Nephron progenitor cell (in vitro differentiated cells): ENCODE results near the gene ZDHHC7.

ENCODE experiments used
- DNase-seq: peaks from one replicate; pipeline ENCODE4 v3.0.0; 2021
- H3K27ac Mint-ChIP-seq: 2 replicates; pipeline ENCODE4 v1.8.0; 2021; ENCODE audit warnings: mild to moderate bottlenecking, moderate library complexity, mixed read lengths
- H3K27me3 Mint-ChIP-seq: 2 replicates; pipeline ENCODE4 v1.8.0; 2021; ENCODE audit warnings: mild to moderate bottlenecking, low read depth, mixed read lengths; ENCODE audit not compliant: poor library complexity
- H3K36me3 Mint-ChIP-seq: 2 replicates; pipeline ENCODE4 v1.8.0; 2021; ENCODE audit warnings: low read depth, mixed read lengths
- H3K4me1 Mint-ChIP-seq: 2 replicates; pipeline ENCODE4 v1.8.0; 2021; ENCODE audit warnings: mixed read lengths
- H3K4me3 Mint-ChIP-seq: 2 replicates; pipeline ENCODE4 v1.8.0; 2021; ENCODE audit warnings: mild to moderate bottlenecking, moderate library complexity, mixed read lengths
- H3K9me3 Mint-ChIP-seq: 2 replicates; pipeline ENCODE4 v1.8.0; 2021; ENCODE audit warnings: mild to moderate bottlenecking, moderate library complexity, mixed read lengths
- TF ChIP-seq, protein P1 (sequence below): fragments of 200-600 bp; sonication (generic); IDR thresholded peaks from 2 replicates; pipeline ENCODE4 v1.5.0; 2021; ENCODE audit warnings: antibody characterized with exemption

Gene ZDHHC7

DNA sequence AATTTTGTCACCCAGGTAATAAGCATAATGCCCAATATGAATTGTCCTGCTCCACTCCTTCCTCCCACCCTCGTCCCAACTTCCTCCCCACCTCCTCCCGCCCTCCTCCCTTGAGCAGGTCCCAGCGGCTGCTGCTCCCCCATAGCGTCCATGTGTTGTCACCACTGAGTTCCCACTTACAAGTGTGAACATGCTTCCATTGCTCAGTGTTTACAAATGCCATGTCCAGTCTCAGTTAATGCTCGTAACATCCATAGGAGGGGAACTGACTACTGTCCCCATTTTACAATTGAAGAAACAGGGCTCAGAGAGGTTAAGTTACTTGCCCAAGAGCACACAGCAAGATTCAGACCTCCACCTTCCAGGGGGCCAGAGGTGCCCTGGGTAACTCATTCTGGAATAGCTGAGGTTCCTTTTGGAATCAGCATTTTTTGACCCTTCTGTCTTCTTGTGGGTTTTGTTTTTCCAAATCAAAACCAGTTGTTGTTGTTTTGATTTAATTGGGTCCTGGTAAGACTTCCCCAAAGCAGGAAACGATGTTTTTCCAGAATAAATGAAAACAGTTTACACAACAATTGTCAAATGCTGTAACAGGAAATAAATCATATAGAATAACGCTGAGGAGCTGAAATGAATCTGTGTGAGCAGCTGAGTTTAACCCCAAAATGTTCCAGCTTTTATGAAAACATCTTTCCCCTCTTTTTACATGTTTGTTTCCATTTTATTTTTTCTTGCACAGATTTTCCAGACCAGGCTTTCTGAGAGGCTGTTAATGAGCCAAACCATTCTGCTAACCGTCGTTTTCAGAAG lies 73.9 kb downstream of the ZDHHC7 start:
- no peak for DNase-seq
- H3K27ac Mint-ChIP-seq: no peak overlapping the region
- peaks cover 10% of the 10 kb centered on the region for H3K27me3 Mint-ChIP-seq
- H3K9me3 Mint-ChIP-seq: peaks cover 4% of the 10 kb centered on the region
- TF ChIP-seq, protein P1, sequence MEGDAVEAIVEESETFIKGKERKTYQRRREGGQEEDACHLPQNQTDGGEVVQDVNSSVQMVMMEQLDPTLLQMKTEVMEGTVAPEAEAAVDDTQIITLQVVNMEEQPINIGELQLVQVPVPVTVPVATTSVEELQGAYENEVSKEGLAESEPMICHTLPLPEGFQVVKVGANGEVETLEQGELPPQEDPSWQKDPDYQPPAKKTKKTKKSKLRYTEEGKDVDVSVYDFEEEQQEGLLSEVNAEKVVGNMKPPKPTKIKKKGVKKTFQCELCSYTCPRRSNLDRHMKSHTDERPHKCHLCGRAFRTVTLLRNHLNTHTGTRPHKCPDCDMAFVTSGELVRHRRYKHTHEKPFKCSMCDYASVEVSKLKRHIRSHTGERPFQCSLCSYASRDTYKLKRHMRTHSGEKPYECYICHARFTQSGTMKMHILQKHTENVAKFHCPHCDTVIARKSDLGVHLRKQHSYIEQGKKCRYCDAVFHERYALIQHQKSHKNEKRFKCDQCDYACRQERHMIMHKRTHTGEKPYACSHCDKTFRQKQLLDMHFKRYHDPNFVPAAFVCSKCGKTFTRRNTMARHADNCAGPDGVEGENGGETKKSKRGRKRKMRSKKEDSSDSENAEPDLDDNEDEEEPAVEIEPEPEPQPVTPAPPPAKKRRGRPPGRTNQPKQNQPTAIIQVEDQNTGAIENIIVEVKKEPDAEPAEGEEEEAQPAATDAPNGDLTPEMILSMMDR: no peak
- H3K36me3 Mint-ChIP-seq: no peaks in the 10 kb centered on the region
- no peak overlapping the region for H3K4me3 Mint-ChIP-seq
- peaks cover 17% of the 10 kb centered on the region for H3K4me1 Mint-ChIP-seq

DNA sequence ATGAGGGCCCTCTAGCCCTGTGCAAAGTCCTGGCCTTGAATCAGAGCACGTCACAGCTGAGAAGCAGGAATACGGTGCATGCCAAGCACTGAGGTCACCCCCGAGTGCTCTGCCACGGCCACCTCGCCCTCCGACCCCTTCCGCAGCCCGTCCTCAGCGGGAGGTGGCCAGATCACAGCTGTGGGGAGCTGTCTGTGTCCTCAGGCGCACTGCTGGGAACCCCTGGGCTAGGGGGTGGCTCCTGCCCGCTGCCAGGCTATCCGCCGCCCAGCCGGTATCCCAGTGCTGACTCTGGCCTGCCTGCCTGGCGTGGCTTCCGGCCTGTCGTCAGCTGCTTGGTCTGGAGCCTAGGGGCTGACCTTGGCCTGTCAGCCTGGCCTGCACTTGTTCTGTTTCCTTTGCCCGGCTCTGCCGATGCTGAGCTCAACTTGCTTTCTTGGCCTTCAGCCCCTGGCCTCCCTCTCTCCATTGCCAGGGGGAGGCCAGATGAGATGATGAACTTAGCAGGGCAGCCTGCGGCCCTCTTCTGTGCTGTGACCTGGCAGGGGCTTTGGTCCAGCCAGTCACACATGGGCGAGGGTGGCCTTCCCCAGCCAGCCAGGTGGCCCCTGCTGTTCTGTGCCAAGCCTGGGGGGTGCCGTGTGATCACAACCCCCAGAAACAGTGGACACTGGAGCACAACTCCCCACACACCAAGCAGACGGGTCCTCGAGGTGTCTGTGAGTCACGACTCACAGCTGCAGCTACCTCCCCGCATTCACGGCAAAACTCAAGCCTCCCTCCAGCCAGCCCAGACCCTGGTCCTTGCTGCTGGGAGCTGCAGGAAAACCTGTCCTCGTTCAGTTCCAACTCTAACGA lies 77.3 kb downstream of the ZDHHC7 start:
- TF ChIP-seq, protein P1: no peak
- no peaks in the 10 kb centered on the region for H3K36me3 Mint-ChIP-seq
- no peak overlapping the region for H3K27ac Mint-ChIP-seq
- peaks cover 7% of the 10 kb centered on the region for H3K27me3 Mint-ChIP-seq
- H3K9me3 Mint-ChIP-seq: no peaks in the 10 kb centered on the region
- no peak overlapping the region for H3K4me3 Mint-ChIP-seq
- H3K4me1 Mint-ChIP-seq: peaks cover 24% of the 10 kb centered on the region
- DNase-seq: no peak

DNA sequence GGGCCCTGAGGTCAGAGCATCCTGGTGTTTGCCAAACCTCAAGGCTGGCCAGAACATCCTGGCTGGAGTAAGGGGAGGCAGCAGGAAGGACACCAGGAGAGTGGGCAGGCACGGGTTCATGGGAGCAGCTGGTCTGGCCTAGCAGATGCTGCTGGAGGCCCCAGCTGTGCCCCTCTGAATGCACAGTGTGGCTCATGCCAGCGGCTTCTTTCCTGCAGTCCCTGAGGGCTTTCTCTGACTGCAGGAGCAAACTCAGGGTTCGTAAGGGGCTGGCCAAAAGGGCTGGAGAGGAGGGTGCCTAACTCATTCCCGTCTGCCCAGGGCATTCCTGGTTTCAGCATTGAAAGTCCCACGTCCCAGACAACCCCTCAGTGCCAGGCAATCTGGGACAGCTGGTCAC lies 78.7 kb downstream of the ZDHHC7 start:
- Mint-ChIP-seq H3K36me3 (no peaks in the 10 kb centered on the region), H3K4me3 (no peak overlapping the region), H3K9me3 (no peaks in the 10 kb centered on the region), H3K4me1 (peaks cover 21% of the 10 kb centered on the region), H3K27me3 (peaks cover 10% of the 10 kb centered on the region), H3K27ac (no peak overlapping the region)
- DNase-seq: no peak
- TF ChIP-seq, protein P1: no peak

DNA sequence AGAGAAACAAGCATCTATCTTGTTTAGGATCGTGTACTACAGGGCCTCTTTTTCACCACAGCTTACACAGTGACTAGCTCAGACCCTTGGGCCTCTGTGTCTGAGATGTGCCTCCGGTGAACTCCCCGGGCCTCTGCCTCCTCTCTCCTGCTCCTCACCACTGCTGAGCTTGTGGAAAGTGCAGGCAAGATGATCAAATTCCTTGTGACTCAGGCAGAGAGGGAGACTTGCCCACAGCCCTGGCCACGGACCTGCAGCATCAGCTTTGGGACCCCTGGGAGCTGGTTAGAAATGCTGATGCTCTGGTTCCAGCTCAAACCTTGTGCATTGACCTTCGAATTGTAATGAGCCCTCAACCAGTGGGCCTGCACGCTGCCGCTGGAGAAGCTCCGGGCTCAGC lies 79.8 kb downstream of the ZDHHC7 start:
- no peak overlapping the region for H3K4me3 Mint-ChIP-seq
- H3K27ac Mint-ChIP-seq: no peak overlapping the region
- H3K36me3 Mint-ChIP-seq: no peaks in the 10 kb centered on the region
- H3K9me3 Mint-ChIP-seq: no peaks in the 10 kb centered on the region
- no peak for DNase-seq
- H3K4me1 Mint-ChIP-seq: peaks cover 20% of the 10 kb centered on the region
- TF ChIP-seq, protein P1: no peak
- H3K27me3 Mint-ChIP-seq: peaks cover 12% of the 10 kb centered on the region

- Mint-ChIP-seq H3K9me3 (no peaks in the 10 kb centered on the region), H3K4me1 (peaks cover 23% of the 10 kb centered on the region), H3K36me3 (no peaks in the 10 kb centered on the region), H3K27me3 (peaks cover 13% of the 10 kb centered on the region), H3K27ac (no peak overlapping the region), H3K4me3 (no peak overlapping the region)
- DNase-seq: no peak
- TF ChIP-seq, protein P1: no peak
These were observed 80.2 kb downstream of the ZDHHC7 start for GRCh38 chr16:84931107-84931494.
